Activated naive CD4-positive, alpha-beta T cell treated with anti-CD3 and anti-CD28 coated beads, Interleukin-2, amount 50 U/mL, for 72 hours (primary cell): ENCODE results near the gene COL26A1. TPM values are rescaled to one million over a fixed set of nuclear protein-coding genes. Genes with fewer than 3 reads are reported as not detected.
A peak's percentile ranks its signal among the peaks of the same experiment; 100 is the strongest.
"Not testable (repeated sequence)": the region's sequence is repeated elsewhere in the genome, so short reads cannot be mapped to it uniquely, and the experiment has no call there.

Source experiments
- ATAC-seq, 2 donors: fragments of 150-1000 bp; cut with Tn5 transposase; 2 replicates each; pipeline ENCODE4 v1.10.0; 2021; ENCODE audit warnings: mild to moderate bottlenecking in 2 of 2, moderate library complexity in 2 of 2
- DNase-seq, 2 donors: peaks; one replicate each; pipeline ENCODE4 v3.0.0; 2021 to 2022; ENCODE audit warnings: low spot score in 2 of 2
- H3K27ac Mint-ChIP-seq, 2 donors: one replicate each; pipeline ENCODE4 v1.8.0; 2022; ENCODE audit warnings: mild to moderate bottlenecking in 2 of 2, mixed read lengths in 2 of 2
- H3K36me3 Mint-ChIP-seq, 2 donors: one replicate each; pipeline ENCODE4 v1.8.0; 2022; ENCODE audit warnings: mixed read lengths in 2 of 2
- H3K9me3 Mint-ChIP-seq, 2 donors: one replicate each; pipeline ENCODE4 v1.8.0; 2022; ENCODE audit warnings: mixed read lengths in 2 of 2
- total RNA-seq, 2 donors: library from RNA; stranded (reverse); gene quantifications; one replicate each; pipeline ENCODE4 v1.2.3, GENCODE V29; 2022

Gene COL26A1
- total RNA-seq, 2 donors from 2014 or later = not detected

DNA sequence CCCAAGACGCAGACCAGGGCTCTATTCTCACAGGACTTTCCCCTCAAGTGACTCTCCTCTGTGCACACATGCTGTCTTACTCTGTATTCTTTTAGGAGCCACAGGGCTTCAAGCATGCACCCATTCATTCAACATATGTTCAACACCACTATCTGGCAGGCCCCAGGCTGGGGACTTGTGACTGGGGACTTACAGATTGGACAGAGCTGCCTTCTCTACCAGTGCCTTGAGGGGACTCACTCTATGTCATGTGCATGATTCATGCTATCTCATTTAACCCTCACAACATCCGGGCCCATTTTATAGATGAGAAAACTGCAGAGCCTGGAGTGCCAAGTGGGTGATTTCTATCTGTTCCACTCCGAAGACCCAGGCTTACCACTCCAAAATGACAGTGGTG is 232.1 kb downstream of the COL26A1 start:
- Mint-ChIP-seq H3K27ac (no peak overlapping the region), H3K9me3 (no peaks in the 10 kb centered on the region), H3K36me3 (no peaks in the 10 kb centered on the region)
- no peak for DNase-seq
- no peak for ATAC-seq

DNA sequence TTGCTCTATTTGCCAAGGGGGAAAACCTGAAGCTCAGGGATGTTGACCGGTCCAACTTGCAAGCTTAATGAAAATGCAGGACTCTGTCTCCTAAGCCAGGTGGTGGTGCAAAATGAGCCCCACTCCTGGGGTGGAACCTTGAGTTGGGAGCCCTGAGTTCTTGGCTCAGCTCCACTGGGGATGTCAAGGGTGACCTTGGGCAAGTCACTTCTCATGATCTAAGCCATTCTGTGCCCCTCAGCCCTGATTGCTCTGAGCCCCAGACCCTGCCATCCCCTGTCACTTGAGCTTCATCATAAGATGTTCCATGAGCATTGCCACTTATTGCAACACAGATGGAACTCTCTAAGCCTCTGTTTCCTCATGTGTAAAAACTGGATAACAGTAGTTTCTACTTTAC is 232.6 kb downstream of the COL26A1 start:
- Mint-ChIP-seq H3K27ac (no peak overlapping the region), H3K36me3 (no peaks in the 10 kb centered on the region), H3K9me3 (no peaks in the 10 kb centered on the region)
- ATAC-seq = no peak
- no peak for DNase-seq

DNA sequence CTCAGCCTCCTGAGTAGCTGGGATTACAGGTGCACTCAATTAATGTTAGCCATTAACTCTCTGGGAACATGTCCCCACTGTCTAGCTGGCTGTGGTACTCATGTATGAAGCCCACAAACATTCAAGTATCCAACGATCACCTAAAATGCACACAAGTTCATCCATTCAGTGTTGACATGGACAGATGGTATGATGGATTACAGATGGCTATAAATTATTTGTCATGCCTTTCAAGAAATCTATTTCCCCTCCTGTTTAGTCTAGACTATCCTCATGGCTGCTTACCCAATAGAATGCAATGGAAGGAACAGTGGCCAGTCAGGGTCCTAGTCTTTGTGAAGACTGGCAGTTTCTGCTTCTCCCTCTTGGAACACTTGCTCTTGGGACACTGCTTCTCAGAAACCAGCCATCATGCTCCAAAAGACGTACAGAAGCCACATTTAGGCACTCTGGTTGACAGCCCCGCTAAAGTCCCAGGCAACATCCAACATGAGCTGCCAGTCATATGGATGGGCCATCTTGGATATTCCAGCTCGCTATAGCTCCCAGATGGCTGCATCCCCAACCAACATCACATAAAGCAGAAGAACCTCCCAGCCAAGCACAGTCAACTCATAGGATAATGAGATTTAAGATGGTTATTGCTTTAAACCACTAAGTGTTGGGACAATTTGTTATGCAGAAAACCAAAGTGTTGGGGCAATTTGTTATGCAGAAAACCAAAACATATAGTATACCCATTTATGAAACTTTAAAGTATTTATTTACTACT is 233.3 kb downstream of the COL26A1 start:
- no peaks in the 10 kb centered on the region for H3K9me3 Mint-ChIP-seq
- no peak overlapping the region for H3K27ac Mint-ChIP-seq
- no peaks in the 10 kb centered on the region for H3K36me3 Mint-ChIP-seq
- DNase-seq (no peak), ATAC-seq (no peak)

DNA sequence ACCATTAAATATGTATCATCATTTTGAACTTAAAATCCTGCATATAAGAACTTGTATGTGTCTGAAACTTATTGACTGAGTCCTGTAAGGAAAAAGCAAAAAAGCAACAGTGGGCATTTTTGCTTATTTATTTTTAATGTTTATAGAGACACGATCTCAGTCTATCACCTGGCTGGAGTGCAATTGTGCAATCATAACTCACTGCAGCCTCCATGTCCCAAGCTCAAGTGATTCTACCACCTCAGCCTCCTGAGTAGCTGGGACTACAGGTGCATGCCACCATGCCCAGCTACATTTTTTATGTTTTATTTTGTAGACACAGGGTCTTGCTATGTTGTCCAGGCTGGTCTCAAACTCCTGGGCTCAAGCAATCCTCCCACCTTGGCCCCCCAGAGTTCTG is 234.2 kb downstream of the COL26A1 start:
- H3K27ac Mint-ChIP-seq = no peak overlapping the region

DNA sequence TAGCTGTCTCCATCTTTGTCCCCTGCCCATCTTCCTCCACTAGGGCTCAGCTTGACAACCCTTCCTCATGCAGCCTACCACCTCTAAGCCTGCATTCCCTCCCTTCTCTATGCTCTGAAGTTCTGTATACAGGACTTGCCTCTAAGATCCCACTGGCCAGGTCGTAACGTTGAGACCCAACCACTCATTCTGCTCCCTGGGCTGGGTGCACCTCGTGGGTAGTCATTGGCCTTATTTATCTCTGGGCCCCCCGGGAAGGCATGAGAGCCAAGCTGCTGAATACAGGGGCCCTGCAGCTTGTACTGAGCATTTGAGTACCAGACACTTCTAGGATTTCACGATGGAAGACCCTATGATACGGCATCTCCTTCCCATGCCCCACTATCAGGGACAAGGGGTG is 235.3 kb downstream of the COL26A1 start:
- DNase-seq (peak in 1 of 2 donors; percentile 1), ATAC-seq (no peak)
- Mint-ChIP-seq H3K36me3 (no peaks in the 10 kb centered on the region), H3K27ac (no peak overlapping the region), H3K9me3 (no peaks in the 10 kb centered on the region)

More for the DNA sequence above, 234.2 kb downstream of the COL26A1 start:
- DNase-seq = no peak
- H3K9me3 Mint-ChIP-seq = no peaks in the 10 kb centered on the region
- no peak for ATAC-seq
- no peaks in the 10 kb centered on the region for H3K36me3 Mint-ChIP-seq

DNA sequence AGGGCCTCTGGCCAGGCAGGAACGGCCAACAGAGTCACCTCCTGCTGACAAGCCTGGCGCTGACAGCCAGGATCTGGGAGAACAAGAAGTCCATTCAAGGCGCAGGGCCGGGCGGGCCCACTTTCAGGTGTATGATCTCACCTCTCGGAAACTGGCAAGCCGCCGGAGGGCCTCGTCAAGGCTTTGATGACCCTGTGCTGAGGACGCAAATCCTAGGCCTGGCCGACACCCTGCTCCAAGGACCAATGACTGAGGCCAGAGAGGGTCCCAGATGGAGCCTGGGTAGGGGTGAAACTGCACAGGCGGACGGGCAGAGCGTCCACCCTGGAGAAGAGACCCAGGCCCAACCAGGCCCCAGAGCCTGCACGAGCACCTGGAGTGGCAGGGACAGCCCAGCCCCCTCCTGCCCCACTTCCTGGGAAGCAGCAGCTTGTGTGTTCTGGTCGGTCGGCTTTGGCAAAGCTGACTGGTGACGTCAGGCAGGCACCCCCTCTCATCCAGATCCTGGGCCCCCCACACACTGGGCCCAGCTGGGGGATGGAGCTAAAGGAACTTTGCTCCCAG is 235.8 kb downstream of the COL26A1 start:
- no peak for DNase-seq
- H3K9me3 Mint-ChIP-seq = no peaks in the 10 kb centered on the region
- ATAC-seq = no peak
- no peak overlapping the region for H3K27ac Mint-ChIP-seq
- no peaks in the 10 kb centered on the region for H3K36me3 Mint-ChIP-seq

DNA sequence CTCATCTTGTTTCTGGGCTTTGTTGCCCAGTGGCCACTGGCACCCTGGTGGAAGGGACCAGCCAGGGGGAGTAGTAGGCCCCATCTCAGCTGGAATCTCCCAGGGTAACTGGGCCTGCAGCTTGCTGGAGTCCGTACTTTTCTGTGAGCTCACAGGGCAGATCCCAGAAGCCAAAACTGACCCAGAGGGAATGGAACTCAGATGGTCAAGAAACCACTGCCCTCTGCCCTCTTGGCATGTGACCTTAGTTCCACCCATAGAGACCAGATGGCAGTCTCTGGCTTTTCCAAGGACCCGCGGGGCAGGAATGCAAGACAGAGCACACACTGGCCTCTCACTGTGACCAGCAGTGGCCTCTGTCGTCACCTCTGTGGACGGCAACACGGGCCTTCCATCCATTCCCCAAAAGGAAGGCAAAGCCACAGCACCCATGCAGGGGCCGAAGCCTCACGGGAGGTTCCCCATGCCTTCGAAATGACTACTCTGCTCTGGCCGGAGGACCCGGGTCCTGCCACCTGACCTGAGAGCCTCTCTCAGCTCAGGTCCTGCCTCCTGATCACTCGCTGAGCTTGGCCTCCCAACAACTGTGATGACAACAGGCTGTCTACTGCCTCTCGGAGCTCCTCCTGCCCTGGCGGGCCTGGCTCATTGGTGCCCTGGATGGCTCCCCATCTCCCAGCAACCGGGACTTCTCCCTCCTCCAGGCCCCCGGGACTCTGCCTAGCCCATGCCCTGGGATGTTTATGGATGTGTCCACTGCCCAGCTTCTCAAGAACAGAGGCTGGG is 236.5 kb downstream of the COL26A1 start:
- Mint-ChIP-seq H3K27ac (no peak overlapping the region), H3K9me3 (no peaks in the 10 kb centered on the region), H3K36me3 (no peaks in the 10 kb centered on the region)
- ATAC-seq (no peak), DNase-seq (no peak)

DNA sequence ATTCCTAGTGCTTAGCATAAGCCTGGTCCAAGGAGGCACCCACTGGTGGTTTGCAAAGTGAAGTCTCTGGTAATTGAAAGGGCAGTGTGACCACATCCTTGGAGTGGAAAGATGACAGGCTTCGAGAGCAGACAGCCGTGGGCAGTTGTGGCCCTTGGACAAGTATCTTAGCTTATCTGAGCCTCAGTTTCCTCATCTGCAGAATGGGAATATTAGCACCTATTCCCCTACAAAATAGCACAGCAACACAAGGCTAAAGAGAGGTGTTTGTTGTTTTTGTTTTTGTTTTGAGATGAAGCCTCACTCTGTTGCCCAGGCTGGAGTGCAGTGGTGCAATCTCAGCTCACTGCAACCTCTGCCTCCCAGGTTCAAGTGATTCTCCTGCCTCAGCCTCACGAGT is 237.1 kb downstream of the COL26A1 start:
- Mint-ChIP-seq H3K27ac (no peak overlapping the region), H3K9me3 (no peaks in the 10 kb centered on the region), H3K36me3 (no peaks in the 10 kb centered on the region)
- DNase-seq (no peak), ATAC-seq (no peak)

DNA sequence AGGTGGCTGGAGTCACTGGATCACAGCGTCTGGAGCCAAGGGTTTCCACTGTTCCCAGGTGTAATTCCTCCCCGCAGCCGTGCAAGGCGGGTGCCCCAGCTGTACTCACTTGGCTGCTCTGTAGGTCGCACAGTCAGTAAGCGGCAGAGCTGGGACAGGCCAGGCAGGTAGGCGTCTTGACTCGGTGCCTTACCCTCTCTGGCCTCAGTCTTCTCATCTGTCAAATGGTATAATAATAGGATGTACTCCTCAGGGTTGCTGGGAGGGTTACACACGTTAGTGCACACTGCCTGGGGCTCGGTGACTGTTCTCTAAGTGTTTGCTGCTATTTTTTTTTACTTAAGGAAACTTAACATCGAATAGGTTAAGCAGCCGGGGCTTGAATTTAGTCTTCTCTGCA is 239.4 kb downstream of the COL26A1 start:
- DNase-seq = no peak
- Mint-ChIP-seq H3K27ac (no peak overlapping the region), H3K36me3 (no peaks in the 10 kb centered on the region), H3K9me3 (no peaks in the 10 kb centered on the region)
- peak; percentile 11 to 39 for ATAC-seq

DNA sequence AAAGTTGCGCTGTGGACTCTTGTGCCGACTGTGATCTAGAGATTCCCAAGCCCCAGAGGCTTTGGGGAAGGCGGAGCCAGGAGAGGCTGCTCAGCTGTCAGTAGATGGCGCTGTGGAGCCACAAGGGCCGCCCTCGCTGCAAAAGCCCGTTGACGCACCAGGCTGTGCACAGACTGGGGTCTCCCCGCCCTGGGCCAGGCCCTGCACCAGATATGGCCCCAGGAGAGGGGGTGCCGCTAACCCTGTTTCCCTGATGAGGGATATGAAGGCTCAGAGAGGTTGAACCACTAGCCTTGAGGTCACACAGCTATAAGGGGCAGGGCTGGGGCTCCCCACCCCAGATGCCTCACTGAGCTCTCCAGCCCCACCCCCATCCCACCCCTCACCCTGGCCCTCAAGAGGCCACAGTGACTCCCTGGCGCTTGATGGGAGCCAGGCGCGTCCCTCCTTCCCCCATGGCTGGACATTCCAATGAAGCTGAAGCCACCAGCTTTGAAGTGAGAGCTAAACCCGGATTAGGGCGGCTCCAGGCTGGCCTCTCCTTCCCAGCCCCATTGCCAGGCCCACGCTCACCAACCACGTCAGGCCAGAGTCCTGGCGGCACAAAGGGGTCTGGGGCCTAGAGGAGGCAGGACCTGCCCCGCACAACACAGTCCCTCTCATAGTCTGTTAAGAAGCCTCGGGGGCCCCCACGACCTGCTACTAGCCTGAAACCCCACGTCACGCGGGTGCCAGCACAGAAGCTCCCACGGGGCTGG is 240.0 kb downstream of the COL26A1 start:
- ATAC-seq (peak; percentile 91 to 94), DNase-seq (peak; percentile 69 to 85)
- Mint-ChIP-seq H3K36me3 (no peaks in the 10 kb centered on the region), H3K9me3 (no peaks in the 10 kb centered on the region), H3K27ac (no peak overlapping the region)

DNA sequence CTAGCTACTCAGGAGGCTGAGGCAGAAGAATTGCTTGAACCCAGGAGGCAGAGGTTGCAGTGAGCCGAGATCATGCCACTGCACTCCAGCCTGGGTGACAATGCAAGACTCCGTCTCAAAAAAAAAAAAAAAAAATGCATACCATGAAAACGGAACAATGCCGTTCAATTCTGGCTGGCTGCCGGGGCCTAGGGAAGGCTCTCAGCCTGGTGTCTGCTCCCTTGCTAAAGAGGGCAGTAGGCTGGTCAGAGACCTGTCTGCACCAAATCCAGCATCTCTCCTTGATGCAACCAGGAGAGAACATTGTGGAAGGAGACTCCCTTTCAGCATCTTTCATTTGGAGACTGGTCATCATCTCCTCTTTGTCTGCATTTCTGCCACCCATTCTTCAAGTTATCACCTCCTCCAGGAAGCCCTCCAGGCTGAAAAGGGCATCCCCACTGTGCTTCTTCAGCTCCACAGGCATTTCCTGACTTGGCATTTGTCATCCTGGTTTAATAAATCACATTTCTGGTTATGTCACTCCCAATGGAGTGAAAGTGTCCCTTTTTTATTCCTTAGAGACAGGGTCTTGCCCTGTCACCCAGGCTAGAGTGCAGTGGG is 241.8 kb downstream of the COL26A1 start:
- Mint-ChIP-seq H3K9me3 (no peaks in the 10 kb centered on the region), H3K27ac (no peak overlapping the region), H3K36me3 (no peaks in the 10 kb centered on the region)
- ATAC-seq (no peak), DNase-seq (no peak)

DNA sequence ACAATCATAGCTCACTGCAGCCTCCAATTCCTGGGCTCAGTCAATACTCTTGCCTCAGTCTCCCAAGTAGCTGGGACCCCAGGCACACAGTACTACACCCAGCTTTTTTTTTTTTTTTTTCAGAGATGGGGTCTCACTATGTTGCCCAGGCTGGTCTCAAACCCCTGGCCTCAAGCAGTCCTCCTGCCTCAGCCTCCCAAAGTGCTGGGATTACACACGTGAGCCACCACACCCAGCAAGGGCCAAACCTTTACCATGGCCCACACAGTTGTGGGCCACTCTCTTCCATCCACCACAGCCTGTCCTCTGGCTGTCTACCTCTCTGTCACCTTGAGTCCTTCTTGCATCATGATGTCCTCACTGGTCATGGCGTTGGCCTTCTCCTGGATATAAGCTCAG is 242.3 kb downstream of the COL26A1 start:
- not testable (repeated sequence) for H3K36me3 Mint-ChIP-seq, DNase-seq, H3K9me3 Mint-ChIP-seq, H3K27ac Mint-ChIP-seq, ATAC-seq

DNA sequence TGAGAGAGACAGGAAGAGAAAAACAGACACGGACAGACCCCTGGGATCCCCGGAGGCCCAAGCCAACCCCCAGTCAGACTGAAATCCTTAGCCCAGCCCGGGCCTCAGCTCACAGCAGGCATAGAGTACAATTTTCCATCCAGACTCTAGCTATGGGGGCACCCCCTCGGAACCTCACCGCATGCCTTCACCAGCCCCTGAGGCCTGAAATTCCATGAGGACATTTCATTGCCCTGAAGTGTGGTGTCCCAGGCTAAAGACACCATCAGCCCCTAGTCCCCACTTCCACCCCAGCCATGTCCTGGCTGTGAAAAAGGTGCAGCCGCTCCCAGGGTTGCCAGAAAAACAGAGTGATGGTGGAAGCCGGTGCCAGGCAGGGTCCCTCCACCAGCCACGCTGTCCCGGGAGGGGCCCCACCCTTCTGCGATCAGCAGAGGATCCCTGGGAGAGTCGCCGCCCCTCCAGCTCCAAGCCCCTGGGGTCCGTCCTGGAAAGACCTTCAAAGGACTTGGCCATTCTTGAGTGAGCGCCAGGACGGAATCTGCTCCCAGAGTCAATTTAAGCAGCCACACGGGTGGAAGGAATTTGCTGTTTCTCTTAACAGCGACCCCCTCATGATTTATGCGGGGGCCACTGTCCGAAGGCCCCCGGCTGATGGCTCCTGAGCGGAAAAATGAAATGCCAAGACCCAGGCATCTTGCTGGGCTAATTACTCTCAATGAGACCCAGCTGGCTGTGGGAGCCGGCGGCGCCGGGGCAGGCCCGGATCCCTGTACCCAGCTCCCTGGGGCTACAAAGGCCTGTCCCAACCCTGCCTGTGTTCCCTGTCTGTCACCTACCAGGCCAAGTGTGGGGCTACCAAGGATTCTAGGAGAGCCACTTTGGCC is 243.2 kb downstream of the COL26A1 start:
- ATAC-seq (no peak), DNase-seq (no peak)
- Mint-ChIP-seq H3K9me3 (no peaks in the 10 kb centered on the region), H3K27ac (no peak overlapping the region), H3K36me3 (no peaks in the 10 kb centered on the region)

DNA sequence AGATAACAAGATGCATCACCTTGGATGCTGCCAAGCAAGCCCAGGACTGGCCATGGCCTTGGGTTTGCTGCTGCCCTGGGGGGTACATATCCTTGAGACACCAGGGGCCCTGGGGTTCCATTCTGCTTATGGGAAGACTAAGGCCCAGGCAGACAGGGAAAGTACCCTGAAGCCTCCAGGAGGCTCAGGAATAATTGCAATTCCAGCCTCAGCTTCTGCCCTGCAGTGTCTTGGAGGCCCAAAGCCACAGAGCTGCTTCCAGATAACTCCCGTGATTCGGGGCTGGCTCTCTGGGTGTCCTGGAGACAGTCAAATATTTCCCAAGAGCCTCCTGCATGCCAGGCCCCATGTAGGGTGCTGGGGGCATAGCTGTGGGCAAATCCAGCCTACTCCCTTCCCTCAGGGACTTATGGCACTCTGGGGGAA is 243.8 kb downstream of the COL26A1 start:
- H3K27ac Mint-ChIP-seq = no peak overlapping the region
- no peaks in the 10 kb centered on the region for H3K36me3 Mint-ChIP-seq
- ATAC-seq (no peak), DNase-seq (no peak)
- H3K9me3 Mint-ChIP-seq = no peaks in the 10 kb centered on the region
